D721Med (cell line): Measurements from ENCODE around the gene UNC5C.

Source experiments
- DNase-seq: peaks from one replicate; pipeline ENCODE4 v3.0.0; 2011; ENCODE audit warnings: low spot score; ENCODE audit not compliant: insufficient read length
- FAIRE-seq: peaks from 2 replicates; lab custom pipeline; 2011; peaks lifted over from hg19 to GRCh38; lab: Jason Lieb, UNC
- TF ChIP-seq, protein P1 (sequence below): IDR thresholded peaks from 2 replicates; pipeline ENCODE4 v1.5.1; 2012; ENCODE audit warnings: mild to moderate bottlenecking, control low read depth; ENCODE audit not compliant: insufficient read depth; ENCODE audit errors: missing control alignments

The UNC5C gene

GRCh38 chr4:95238554-95238953 lies 310.2 kb downstream of the UNC5C start:
- TF ChIP-seq, protein P1, sequence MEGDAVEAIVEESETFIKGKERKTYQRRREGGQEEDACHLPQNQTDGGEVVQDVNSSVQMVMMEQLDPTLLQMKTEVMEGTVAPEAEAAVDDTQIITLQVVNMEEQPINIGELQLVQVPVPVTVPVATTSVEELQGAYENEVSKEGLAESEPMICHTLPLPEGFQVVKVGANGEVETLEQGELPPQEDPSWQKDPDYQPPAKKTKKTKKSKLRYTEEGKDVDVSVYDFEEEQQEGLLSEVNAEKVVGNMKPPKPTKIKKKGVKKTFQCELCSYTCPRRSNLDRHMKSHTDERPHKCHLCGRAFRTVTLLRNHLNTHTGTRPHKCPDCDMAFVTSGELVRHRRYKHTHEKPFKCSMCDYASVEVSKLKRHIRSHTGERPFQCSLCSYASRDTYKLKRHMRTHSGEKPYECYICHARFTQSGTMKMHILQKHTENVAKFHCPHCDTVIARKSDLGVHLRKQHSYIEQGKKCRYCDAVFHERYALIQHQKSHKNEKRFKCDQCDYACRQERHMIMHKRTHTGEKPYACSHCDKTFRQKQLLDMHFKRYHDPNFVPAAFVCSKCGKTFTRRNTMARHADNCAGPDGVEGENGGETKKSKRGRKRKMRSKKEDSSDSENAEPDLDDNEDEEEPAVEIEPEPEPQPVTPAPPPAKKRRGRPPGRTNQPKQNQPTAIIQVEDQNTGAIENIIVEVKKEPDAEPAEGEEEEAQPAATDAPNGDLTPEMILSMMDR, result no peak
- FAIRE-seq, result no peak
- DNase-seq, result no peak

- no peak for FAIRE-seq
- DNase-seq, result no peak
- TF ChIP-seq, protein P1, result no peak
Observed at GRCh38 chr4:95232358-95233156, 316.2 kb downstream of the UNC5C start.

DNA sequence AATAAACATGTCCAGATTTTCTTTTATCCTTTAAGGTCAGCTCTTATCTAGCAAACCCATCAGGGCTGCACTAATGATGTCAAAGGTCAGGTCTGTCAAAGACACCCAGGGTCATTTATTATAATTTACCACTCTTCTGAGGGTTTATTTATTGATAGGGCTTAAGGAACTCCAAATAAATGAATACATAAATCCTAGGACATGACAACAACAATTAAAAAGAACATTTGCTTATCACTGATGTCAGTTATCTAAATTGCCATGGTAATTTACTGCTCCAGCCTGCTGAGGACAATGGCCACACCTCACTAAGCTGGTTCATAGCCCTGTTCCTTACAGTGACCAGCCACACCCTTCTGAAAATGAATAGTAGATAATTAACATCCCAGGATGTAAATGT lies 317.1 kb downstream of the UNC5C start:
- DNase-seq (no peak), FAIRE-seq (no peak)
- TF ChIP-seq, protein P1, result no peak

DNA sequence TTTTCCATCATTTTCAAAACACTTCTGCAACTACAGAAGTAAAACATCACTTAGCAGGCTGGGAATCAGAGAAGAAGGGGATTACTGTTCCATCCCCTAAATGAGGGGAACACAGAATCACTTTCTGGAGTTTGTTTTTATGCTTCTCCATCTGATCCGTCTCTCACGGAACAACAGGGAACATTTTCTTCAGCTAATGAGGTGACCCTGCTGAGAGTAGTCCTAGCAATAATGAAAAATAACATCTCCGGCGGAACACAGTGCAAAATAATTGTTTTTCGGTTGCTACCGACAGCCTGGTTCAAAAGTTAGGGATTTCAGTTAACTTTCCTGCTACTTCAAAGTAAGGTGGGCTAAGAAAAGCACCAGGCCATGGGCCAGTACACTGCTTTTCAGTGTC lies 322.9 kb downstream of the UNC5C start:
- DNase-seq (no peak), FAIRE-seq (no peak)
- TF ChIP-seq, protein P1, result no peak

DNA sequence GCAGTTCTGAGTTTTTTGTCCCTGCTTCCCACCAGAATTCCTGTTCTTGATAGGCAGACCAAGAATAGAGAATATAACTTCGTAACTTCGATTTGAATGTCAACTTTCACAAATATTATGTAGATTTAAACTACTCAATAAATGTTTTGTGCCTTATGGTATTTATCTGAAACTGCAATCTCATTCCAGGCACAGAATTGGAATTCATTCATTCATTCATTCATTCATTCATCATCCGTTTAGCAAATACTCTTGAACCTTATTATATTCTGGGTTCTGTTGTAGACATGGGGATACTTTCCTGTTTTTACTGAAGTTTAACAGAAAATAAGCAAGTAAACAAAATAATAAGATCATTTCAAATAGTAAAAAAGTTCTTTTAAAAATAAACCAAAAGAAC lies 324.4 kb downstream of the UNC5C start:
- FAIRE-seq (no peak), DNase-seq (no peak)
- TF ChIP-seq, protein P1, result no peak

GRCh38 chr4:95220205-95221175 lies 328.3 kb downstream of the UNC5C start:
- TF ChIP-seq, protein P1, result no peak
- DNase-seq (no peak), FAIRE-seq (no peak)

- no peak for FAIRE-seq
- TF ChIP-seq, protein P1, result no peak
- DNase-seq, result no peak
Observed at GRCh38 chr4:95219109-95219508, 329.7 kb downstream of the UNC5C start.
